Panc1 (cell line): ENCODE measurements around the gene LEMD2.

Experiments used
- CTCF ChIP-seq: fragments of 450-650 bp; IDR thresholded peaks from 2 replicates; pipeline ENCODE4 v1.5.1; 2017; ENCODE audit warnings: mild to moderate bottlenecking
- POLR2AphosphoS5 ChIP-seq: IDR thresholded peaks from 2 replicates; pipeline ENCODE4 v1.6.1; 2012; ENCODE audit warnings: mild to moderate bottlenecking, low read depth, low read length, moderate library complexity
- REST ChIP-seq, 2 experiments: IDR thresholded peaks; 2 replicates each; pipeline ENCODE4 v1.6.1; 2011 to 2012; ENCODE audit warnings: low read depth in 2 of 2, control low read depth in 1 of 2, low read length in 1 of 2, mild to moderate bottlenecking in 1 of 2, moderate library complexity in 1 of 2; ENCODE audit not compliant: insufficient read depth in 1 of 2
- SIN3A ChIP-seq: IDR thresholded peaks from 2 replicates; pipeline ENCODE4 v1.6.1; 2012; ENCODE audit warnings: low read depth, mild to moderate bottlenecking, low read length, moderate library complexity, borderline replicate concordance; ENCODE audit not compliant: insufficient read depth
- TCF7L2 ChIP-seq: IDR thresholded peaks from 2 replicates; pipeline ENCODE4 v1.6.1; 2011; ENCODE audit warnings: mild to moderate bottlenecking, low read depth, low read length, inconsistent platforms

- no peak for TF ChIP-seq TCF7L2
- no peak for TF ChIP-seq REST (IDR thresholded peaks at IDR 0.05; ENCODE audit: insufficient read depth in 1 of 2, low read depth in 2 of 2, low read length in 1 of 2)
- TF ChIP-seq CTCF, result no peak
- no peak for TF ChIP-seq POLR2AphosphoS5
- TF ChIP-seq SIN3A, result no peak
Observed at GRCh38 chr6:33834401-33835392, 45.8 kb upstream of the LEMD2 start.
